T-helper 1 cell treated with Interleukin-12 subunit alpha and Interleukin-12 subunit beta and Interleukin-4 antibody, amounts not matched to agents 30 μg/mL and 1 μg/mL, for 36 hours (primary cell): ENCODE data around the gene MYPOP.

Experiments used
- H3K27ac Mint-ChIP-seq: one replicate; pipeline ENCODE4 v1.8.0; 2021; ENCODE audit warnings: mild to moderate bottlenecking, mixed read lengths
- H3K27me3 Mint-ChIP-seq: one replicate; pipeline ENCODE4 v1.8.0; 2021; ENCODE audit warnings: low read depth, mixed read lengths
- H3K36me3 Mint-ChIP-seq: one replicate; pipeline ENCODE4 v1.8.0; 2021; ENCODE audit warnings: low read depth, mixed read lengths
- H3K4me1 Mint-ChIP-seq: one replicate; pipeline ENCODE4 v1.8.0; 2021; ENCODE audit warnings: low read depth, mixed read lengths
- H3K4me3 Mint-ChIP-seq: one replicate; pipeline ENCODE4 v1.8.0; 2021; ENCODE audit warnings: mild to moderate bottlenecking, moderate library complexity, mixed read lengths
- H3K9me3 Mint-ChIP-seq: one replicate; pipeline ENCODE4 v1.8.0; 2021; ENCODE audit warnings: mixed read lengths

MYPOP gene

DNA sequence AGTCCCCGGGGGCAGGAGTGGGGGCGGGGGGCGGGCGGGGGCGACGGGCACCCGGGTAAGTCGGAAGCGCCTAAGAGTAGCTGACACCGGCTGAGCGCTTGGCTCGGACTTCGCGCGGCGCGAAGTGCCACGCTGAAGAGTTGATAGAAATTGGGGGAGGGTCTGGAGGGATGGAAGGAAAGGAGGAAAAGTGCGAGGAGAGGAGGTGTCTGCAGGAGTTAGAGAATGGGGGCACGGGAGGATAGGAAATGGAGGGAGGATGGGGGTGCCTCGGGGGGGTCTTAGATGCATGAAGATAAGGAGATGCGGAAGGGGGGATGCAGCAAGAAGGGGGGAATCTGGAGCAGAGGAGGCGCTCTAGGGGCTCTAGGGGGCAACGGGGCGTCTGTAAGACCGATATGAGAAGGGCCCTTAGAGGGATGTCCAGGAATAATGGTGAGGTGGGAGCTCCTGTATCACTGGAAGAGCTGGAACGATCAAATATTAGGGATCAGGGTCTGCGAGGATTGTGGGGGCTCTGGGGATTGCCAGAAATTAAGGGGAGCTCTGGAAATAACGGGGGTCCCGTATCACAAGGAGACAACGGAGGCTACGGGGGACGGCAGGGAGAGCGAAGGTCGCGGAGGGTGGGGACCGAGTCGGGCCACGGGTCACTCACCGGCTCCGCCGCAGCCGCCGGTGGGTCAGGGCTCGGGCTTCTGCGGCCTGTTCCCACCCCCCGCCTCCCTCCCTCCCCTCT lies at the start of gene MYPOP:
Gene MYPOP (minus strand): TSS at position 702 of the 739 bp plus-strand sequence. CDS start 840 bp downstream, outside the sequence.
- peaks cover 11% of the 10 kb centered on the region for H3K4me1 Mint-ChIP-seq
- H3K9me3 Mint-ChIP-seq, result no peaks in the 10 kb centered on the region
- no peaks in the 10 kb centered on the region for H3K27me3 Mint-ChIP-seq
- H3K36me3 Mint-ChIP-seq, result peaks cover 17% of the 10 kb centered on the region
- peak within 1 kb of the TSS; percentile 98 for H3K4me3 Mint-ChIP-seq
- peak within 1 kb of the TSS; percentile 88 for H3K27ac Mint-ChIP-seq

DNA sequence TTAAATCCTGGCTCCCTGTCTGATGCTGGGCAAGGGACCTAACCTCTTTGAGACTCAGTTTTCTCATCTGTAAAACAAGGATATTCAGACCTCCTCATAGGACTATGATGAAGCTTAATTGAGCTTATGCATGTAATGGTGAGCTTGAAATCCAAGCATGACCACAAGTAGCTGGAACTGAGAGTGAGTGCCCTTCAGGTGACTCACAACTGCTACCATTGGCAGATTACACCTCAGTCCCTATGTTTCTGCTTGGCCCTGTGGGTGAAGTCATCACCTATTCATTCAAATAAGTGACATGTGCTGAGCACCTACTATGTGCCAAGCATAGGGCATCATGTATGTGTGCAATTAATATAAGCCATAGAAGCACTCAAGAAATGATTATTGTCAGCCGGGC lies 45.5 kb upstream of the MYPOP start:
- no peaks in the 10 kb centered on the region for H3K4me1 Mint-ChIP-seq
- no peak overlapping the region for H3K4me3 Mint-ChIP-seq
- no peaks in the 10 kb centered on the region for H3K9me3 Mint-ChIP-seq
- no peak overlapping the region for H3K27ac Mint-ChIP-seq
- H3K36me3 Mint-ChIP-seq, result no peaks in the 10 kb centered on the region
- peaks cover 11% of the 10 kb centered on the region for H3K27me3 Mint-ChIP-seq

DNA sequence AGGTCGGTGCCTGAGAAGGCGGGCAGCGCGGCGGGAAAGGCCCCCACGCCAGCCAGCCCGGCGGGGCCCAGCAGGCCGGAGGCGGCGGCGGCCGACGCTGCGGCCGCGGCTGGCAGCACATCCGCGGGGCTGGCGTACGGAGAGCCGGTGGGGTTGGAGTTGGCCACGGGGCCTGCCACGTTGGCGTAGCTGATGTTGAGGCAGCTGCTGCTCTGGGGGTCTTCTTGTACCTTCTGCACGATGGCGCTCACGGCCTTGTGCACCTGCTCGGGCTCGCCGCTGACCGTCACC lies 38.0 kb upstream of the MYPOP start:
- no peak overlapping the region for H3K4me3 Mint-ChIP-seq
- no peak overlapping the region for H3K27ac Mint-ChIP-seq
- H3K36me3 Mint-ChIP-seq, result peaks cover 4% of the 10 kb centered on the region
- H3K9me3 Mint-ChIP-seq, result peaks cover 10% of the 10 kb centered on the region
- H3K4me1 Mint-ChIP-seq, result peaks cover 4% of the 10 kb centered on the region
- H3K27me3 Mint-ChIP-seq, result peaks cover 37% of the 10 kb centered on the region

- peaks cover 10% of the 10 kb centered on the region for H3K9me3 Mint-ChIP-seq
- H3K4me3 Mint-ChIP-seq, result no peak overlapping the region
- H3K36me3 Mint-ChIP-seq, result peaks cover 4% of the 10 kb centered on the region
- H3K27ac Mint-ChIP-seq, result no peak overlapping the region
- H3K4me1 Mint-ChIP-seq, result peaks cover 4% of the 10 kb centered on the region
- H3K27me3 Mint-ChIP-seq, result peaks cover 37% of the 10 kb centered on the region
These were observed 37.5 kb upstream of the MYPOP start for GRCh38 chr19:45939792-45940514.

- Mint-ChIP-seq H3K27me3 (peaks cover 37% of the 10 kb centered on the region), H3K27ac (no peak overlapping the region), H3K36me3 (peaks cover 4% of the 10 kb centered on the region), H3K4me3 (no peak overlapping the region), H3K9me3 (peaks cover 10% of the 10 kb centered on the region), H3K4me1 (peaks cover 4% of the 10 kb centered on the region)
These were observed 36.4 kb upstream of the MYPOP start for GRCh38 chr19:45938733-45939319.

GRCh38 chr19:45935267-45935666 lies 32.9 kb upstream of the MYPOP start:
- Mint-ChIP-seq H3K4me3 (no peak overlapping the region), H3K4me1 (peaks cover 4% of the 10 kb centered on the region), H3K9me3 (peaks cover 10% of the 10 kb centered on the region), H3K36me3 (peaks cover 4% of the 10 kb centered on the region), H3K27me3 (peaks cover 37% of the 10 kb centered on the region), H3K27ac (no peak overlapping the region)

DNA sequence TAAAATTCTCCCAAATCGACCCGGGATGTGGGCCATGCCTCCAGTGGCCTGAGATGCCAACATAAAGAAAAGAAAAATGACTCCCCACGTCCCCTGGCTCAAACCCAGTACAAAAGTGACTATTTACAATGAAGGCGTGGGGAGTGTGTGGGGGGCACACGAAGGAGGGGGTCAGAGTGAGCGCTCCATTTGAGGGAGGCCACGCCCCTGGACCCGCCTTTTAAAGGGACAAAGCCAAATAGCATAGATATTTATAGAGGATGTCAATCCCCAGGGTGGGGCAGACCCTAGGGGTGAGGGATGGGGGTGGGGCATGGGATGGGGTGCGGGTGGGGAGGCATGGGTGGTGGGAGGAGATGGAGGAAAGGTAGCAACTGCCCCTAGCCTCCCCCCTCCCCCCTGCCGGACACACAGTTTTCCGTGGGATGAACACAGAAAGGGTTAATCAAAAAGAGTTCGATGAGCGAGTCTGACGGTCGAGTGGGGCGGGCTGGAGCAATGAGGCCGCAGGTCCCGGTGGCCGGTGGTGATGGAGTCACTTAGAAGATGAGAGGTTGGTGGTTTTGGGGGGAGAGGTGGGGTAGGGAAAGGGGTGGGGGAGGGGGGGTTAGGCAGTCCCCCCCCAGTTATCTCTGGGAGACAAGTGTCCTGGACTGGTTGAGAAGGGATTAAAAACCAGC lies 32.3 kb upstream of the MYPOP start:
- peaks cover 10% of the 10 kb centered on the region for H3K9me3 Mint-ChIP-seq
- H3K4me1 Mint-ChIP-seq, result peaks cover 4% of the 10 kb centered on the region
- H3K27me3 Mint-ChIP-seq, result peaks cover 39% of the 10 kb centered on the region
- H3K36me3 Mint-ChIP-seq, result peaks cover 4% of the 10 kb centered on the region
- no peak overlapping the region for H3K4me3 Mint-ChIP-seq
- no peak overlapping the region for H3K27ac Mint-ChIP-seq

GRCh38 chr19:45933759-45934158 lies 31.3 kb upstream of the MYPOP start:
- H3K27me3 Mint-ChIP-seq, result peaks cover 29% of the 10 kb centered on the region
- H3K9me3 Mint-ChIP-seq, result peaks cover 6% of the 10 kb centered on the region
- no peak overlapping the region for H3K27ac Mint-ChIP-seq
- peaks cover under 1% of the 10 kb centered on the region for H3K36me3 Mint-ChIP-seq
- H3K4me1 Mint-ChIP-seq, result peaks cover 1% of the 10 kb centered on the region
- no peak overlapping the region for H3K4me3 Mint-ChIP-seq

DNA sequence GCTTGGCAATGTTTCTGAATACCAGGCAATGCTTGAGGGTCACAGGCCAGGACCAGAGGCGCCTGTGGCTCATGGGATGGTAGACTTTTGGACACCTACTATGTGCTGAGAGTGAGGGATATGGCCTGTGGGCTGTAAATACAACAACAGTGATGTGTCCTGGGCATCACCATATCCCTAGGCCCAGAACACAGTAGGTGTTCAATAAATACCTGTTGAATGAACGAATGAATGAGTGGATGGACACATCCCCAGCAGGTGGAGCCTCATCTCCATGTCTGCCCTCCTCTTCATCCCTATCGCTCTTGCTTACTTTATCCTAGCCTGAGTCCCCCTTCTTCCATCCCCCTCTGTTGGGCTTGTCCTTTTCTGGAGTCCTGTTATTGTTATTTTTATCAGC lies 28.6 kb upstream of the MYPOP start:
- Mint-ChIP-seq H3K27ac (no peak overlapping the region), H3K36me3 (no peaks in the 10 kb centered on the region), H3K9me3 (no peaks in the 10 kb centered on the region), H3K27me3 (peaks cover 15% of the 10 kb centered on the region), H3K4me3 (no peak overlapping the region), H3K4me1 (peaks cover 11% of the 10 kb centered on the region)

DNA sequence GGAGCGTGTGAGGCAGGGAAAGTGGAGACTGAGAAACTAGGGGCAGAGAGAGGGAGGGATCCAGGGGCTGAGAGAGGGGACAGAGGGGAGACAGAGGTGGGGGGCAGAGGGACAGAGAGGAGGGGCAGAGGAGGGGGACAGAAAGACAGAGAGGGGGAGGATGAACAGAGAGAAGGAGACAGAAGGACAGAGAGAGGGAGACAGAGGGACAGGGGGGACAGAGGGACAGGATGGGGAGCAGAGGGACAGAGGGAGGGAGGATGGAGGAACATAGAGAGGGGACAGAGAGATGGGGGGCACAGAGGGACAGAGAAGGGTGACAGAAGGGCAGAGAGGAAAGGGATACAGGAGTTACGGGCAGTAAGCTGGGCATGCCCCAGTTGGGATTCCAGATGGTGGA lies 26.8 kb upstream of the MYPOP start:
- Mint-ChIP-seq H3K4me3 (peak overlapping the region; percentile 16), H3K9me3 (no peaks in the 10 kb centered on the region), H3K4me1 (peaks cover 11% of the 10 kb centered on the region), H3K27me3 (peaks cover 10% of the 10 kb centered on the region), H3K36me3 (no peaks in the 10 kb centered on the region), H3K27ac (no peak overlapping the region)

- peaks cover 10% of the 10 kb centered on the region for H3K27me3 Mint-ChIP-seq
- H3K36me3 Mint-ChIP-seq, result no peaks in the 10 kb centered on the region
- H3K4me1 Mint-ChIP-seq, result peaks cover 11% of the 10 kb centered on the region
- H3K4me3 Mint-ChIP-seq, result peak overlapping the region; percentile 82
- H3K27ac Mint-ChIP-seq, result peak overlapping the region; percentile 78
- H3K9me3 Mint-ChIP-seq, result no peaks in the 10 kb centered on the region
These were observed 25.3 kb upstream of the MYPOP start for GRCh38 chr19:45927565-45928261.

DNA sequence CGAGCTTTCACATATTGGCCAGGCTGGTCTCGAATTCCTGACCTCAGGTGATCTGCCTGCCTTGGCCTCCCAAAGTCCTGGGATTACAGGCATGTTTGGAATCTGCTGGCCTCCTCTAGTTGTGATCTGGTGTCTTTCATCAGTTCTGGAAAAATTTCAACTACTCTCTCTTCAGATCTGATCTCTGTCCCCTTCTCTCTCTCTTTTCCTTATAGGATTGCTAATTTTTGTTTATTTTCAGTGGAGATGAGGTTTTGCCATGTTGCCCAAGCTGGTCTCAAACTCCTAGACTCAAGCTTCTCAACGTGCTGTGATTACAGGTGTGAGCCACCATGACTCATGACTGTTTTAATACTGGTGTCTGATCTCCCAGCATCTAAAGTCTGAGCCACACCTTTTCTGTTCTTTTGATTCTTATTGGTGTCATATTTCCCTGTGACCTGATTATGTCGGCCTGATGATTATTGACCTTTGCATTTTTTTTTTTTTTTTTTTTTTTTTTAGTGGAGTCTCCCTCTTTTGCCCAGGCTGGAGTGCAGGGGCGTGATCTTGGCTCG lies 22.6 kb upstream of the MYPOP start:
- Mint-ChIP-seq H3K4me3 (no peak overlapping the region), H3K9me3 (no peaks in the 10 kb centered on the region), H3K4me1 (peaks cover 19% of the 10 kb centered on the region), H3K27ac (no peak overlapping the region), H3K36me3 (no peaks in the 10 kb centered on the region), H3K27me3 (peaks cover under 1% of the 10 kb centered on the region)

DNA sequence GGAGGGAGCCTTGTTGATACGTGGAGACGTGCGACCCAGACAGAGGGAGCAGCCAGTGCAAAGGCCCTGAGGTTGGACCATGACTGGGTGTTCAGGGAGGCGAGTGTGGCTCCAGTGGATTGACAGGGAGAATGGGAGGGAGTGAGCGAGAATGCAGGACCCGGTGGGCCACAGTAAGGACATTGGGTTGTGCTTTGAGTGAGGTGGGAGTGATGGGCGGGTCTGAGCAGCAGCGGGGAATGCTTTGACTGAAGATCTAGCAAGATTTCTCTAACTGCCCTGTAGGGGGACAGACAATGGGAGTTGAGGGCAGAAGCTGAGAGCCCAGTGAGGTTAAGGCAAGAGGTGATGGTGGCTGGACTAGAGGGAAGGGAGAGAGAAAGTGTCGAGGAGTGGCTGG lies 19.9 kb upstream of the MYPOP start:
- Mint-ChIP-seq H3K27me3 (no peaks in the 10 kb centered on the region), H3K9me3 (no peaks in the 10 kb centered on the region), H3K36me3 (no peaks in the 10 kb centered on the region), H3K27ac (no peak overlapping the region), H3K4me1 (peaks cover 28% of the 10 kb centered on the region), H3K4me3 (no peak overlapping the region)

- H3K9me3 Mint-ChIP-seq, result no peaks in the 10 kb centered on the region
- peak overlapping the region; percentile 23 for H3K4me3 Mint-ChIP-seq
- H3K36me3 Mint-ChIP-seq, result no peaks in the 10 kb centered on the region
- H3K4me1 Mint-ChIP-seq, result peaks cover 32% of the 10 kb centered on the region
- peak overlapping the region; percentile 43 for H3K27ac Mint-ChIP-seq
- no peaks in the 10 kb centered on the region for H3K27me3 Mint-ChIP-seq
These were observed 18.0 kb upstream of the MYPOP start for GRCh38 chr19:45920458-45920857.
